Measurements from ENCODE around the gene PLA2G6.

PLA2G6 gene

GRCh38 chr22:38125038-38125610, 56.5 kb downstream of the PLA2G6 start:
- TF ChIP-seq SIN3A (IDR thresholded peaks at IDR 0.05; ENCODE audit: borderline replicate concordance, insufficient read depth, low read length) (no peak), POLR2AphosphoS5 (IDR thresholded peaks at IDR 0.05; ENCODE audit: low read depth, low read length) (no peak), TAF1 (IDR thresholded peaks at IDR 0.05; ENCODE audit: borderline replicate concordance, insufficient read depth, low read length) (no peak), FOXP2 (optimal IDR thresholded peaks at IDR 0.05; ENCODE audit: borderline replicate concordance, extremely low read depth, extremely low read length, insufficient read depth) (no peak)
- TF ChIP-seq, protein P1, sequence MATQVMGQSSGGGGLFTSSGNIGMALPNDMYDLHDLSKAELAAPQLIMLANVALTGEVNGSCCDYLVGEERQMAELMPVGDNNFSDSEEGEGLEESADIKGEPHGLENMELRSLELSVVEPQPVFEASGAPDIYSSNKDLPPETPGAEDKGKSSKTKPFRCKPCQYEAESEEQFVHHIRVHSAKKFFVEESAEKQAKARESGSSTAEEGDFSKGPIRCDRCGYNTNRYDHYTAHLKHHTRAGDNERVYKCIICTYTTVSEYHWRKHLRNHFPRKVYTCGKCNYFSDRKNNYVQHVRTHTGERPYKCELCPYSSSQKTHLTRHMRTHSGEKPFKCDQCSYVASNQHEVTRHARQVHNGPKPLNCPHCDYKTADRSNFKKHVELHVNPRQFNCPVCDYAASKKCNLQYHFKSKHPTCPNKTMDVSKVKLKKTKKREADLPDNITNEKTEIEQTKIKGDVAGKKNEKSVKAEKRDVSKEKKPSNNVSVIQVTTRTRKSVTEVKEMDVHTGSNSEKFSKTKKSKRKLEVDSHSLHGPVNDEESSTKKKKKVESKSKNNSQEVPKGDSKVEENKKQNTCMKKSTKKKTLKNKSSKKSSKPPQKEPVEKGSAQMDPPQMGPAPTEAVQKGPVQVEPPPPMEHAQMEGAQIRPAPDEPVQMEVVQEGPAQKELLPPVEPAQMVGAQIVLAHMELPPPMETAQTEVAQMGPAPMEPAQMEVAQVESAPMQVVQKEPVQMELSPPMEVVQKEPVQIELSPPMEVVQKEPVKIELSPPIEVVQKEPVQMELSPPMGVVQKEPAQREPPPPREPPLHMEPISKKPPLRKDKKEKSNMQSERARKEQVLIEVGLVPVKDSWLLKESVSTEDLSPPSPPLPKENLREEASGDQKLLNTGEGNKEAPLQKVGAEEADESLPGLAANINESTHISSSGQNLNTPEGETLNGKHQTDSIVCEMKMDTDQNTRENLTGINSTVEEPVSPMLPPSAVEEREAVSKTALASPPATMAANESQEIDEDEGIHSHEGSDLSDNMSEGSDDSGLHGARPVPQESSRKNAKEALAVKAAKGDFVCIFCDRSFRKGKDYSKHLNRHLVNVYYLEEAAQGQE (IDR thresholded peaks at IDR 0.05; ENCODE audit: insufficient read depth in 1 of 2, low read depth in 2 of 2, low read length in 2 of 2): no peak

DNA sequence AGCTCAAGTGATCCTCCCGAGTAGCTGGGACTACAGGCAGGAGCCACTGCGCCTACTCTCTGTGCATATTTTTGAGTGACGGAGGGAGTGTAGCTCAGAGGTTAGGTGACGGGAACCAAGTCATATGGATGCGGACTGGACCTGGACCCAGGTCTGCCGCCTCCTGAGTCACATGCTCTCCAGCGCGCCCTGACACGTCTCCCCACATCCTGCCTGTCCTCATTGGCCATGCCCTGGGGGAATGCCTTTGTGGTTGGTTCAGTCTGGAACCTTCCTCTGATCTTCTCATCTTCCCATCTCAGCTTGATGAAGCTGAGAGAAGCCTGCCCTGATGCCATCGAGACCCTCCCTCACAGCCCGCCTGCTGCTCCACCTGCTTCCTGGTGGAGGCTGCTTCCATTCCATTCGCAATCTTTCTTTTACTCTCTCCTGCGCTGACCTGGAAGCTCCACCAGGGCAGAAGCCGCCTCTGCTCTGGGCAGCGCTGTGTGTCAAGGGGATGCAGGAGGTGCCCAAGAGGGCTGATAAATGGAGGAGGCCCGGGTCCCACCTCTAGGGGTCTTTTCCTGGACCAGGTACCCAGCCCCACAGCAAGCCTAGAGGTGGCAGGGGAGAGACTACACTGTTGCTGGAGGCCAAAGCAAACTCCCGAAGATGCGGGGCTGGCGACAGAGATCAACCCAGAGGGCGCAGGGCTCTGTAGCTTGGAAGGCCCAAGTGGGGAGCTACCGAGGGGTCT, 57.2 kb downstream of the PLA2G6 start:
- no peak for TF ChIP-seq FOXP2 (optimal IDR thresholded peaks at IDR 0.05; ENCODE audit: borderline replicate concordance, extremely low read depth, extremely low read length, insufficient read depth)
- no peak for TF ChIP-seq TAF1 (IDR thresholded peaks at IDR 0.05; ENCODE audit: borderline replicate concordance, insufficient read depth, low read length)
- TF ChIP-seq, protein P1 (IDR thresholded peaks at IDR 0.05; ENCODE audit: insufficient read depth in 1 of 2, low read depth in 2 of 2, low read length in 2 of 2): no peak
- no peak for TF ChIP-seq POLR2AphosphoS5 (IDR thresholded peaks at IDR 0.05; ENCODE audit: low read depth, low read length)
- TF ChIP-seq SIN3A (IDR thresholded peaks at IDR 0.05; ENCODE audit: borderline replicate concordance, insufficient read depth, low read length): no peak

DNA sequence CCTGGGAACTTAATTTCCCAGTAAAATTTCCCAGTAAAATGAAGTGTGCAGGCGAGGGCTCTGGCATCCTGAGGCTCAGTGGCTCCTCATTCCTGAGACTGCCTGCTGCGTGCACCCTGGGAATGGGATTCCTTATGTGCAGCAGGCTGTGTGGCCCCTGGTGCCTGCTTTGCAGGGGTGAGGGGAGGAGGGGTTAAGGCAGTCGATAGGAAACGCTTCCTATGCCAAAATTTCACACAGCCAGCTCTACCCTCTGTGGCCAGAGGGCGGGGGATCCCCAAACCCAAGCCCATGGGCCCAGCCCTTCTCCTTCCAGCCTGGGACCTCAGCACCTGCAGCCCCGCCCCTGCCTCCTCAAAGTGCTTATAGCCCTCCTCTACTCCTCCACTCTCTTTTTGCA, 59.0 kb downstream of the PLA2G6 start:
- TF ChIP-seq TAF1 (IDR thresholded peaks at IDR 0.05; ENCODE audit: borderline replicate concordance, insufficient read depth, low read length): no peak
- no peak for TF ChIP-seq SIN3A (IDR thresholded peaks at IDR 0.05; ENCODE audit: borderline replicate concordance, insufficient read depth, low read length)
- TF ChIP-seq POLR2AphosphoS5 (IDR thresholded peaks at IDR 0.05; ENCODE audit: low read depth, low read length): no peak
- no peak for TF ChIP-seq FOXP2 (optimal IDR thresholded peaks at IDR 0.05; ENCODE audit: borderline replicate concordance, extremely low read depth, extremely low read length, insufficient read depth)
- TF ChIP-seq, protein P1 (IDR thresholded peaks at IDR 0.05; ENCODE audit: insufficient read depth in 1 of 2, low read depth in 2 of 2, low read length in 2 of 2): no peak

- TF ChIP-seq SIN3A (IDR thresholded peaks at IDR 0.05; ENCODE audit: borderline replicate concordance, insufficient read depth, low read length) (no peak), POLR2AphosphoS5 (IDR thresholded peaks at IDR 0.05; ENCODE audit: low read depth, low read length) (no peak), FOXP2 (optimal IDR thresholded peaks at IDR 0.05; ENCODE audit: borderline replicate concordance, extremely low read depth, extremely low read length, insufficient read depth) (no peak), TAF1 (IDR thresholded peaks at IDR 0.05; ENCODE audit: borderline replicate concordance, insufficient read depth, low read length) (no peak)
- TF ChIP-seq, protein P1 (IDR thresholded peaks at IDR 0.05; ENCODE audit: insufficient read depth in 1 of 2, low read depth in 2 of 2, low read length in 2 of 2): no peak
These were observed 61.1 kb downstream of the PLA2G6 start for GRCh38 chr22:38120359-38121110.
